ENCODE data around the gene SLC5A4. TPM values are rescaled to one million over a fixed set of nuclear protein-coding genes. Genes with fewer than 3 reads are reported as not detected.

SLC5A4 gene
- total RNA-seq, 1 experiment from 2014 or later, result not detected

GRCh38 chr22:32261306-32261705 is 6.2 kb upstream of the SLC5A4 start:
- H3K56ac ChIP-seq (ENCODE audit: insufficient read length, low read depth, low read length), result no peak overlapping the region
- H2BK120ac ChIP-seq (ENCODE audit: low read depth, low read length, poor library complexity, severe bottlenecking), result no peak overlapping the region
- no peaks in the 10 kb centered on the region for H4K20me1 ChIP-seq (ENCODE audit: control insufficient read depth, insufficient read depth, insufficient read length)
- H3K27me3 Mint-ChIP-seq (ENCODE audit: low read depth), result peaks cover 50% of the 10 kb centered on the region
- H3K14ac ChIP-seq (ENCODE audit: insufficient read depth, low read length), result no peak overlapping the region; the same call in 1 of the 2 replicates
- H3K4me1 ChIP-seq (ENCODE audit: insufficient read depth, low read length), result no peaks in the 10 kb centered on the region
- H3K36me3 Mint-ChIP-seq (ENCODE audit: insufficient read depth in 1 of 3, low read depth in 3 of 3), result 0 out of 7 replicates have a peak, but pooled peaks cover 0 to 1% (median 0%) of the 10 kb centered on the region in 3 experiments
- no peaks in the 10 kb centered on the region for H3K9me3 ChIP-seq (ENCODE audit: control insufficient read depth, low read depth, low read length)
- no peak overlapping the region for H3K23ac ChIP-seq (ENCODE audit: insufficient read length, low read depth, low read length)
- H3K79me1 ChIP-seq (ENCODE audit: insufficient read depth, low read depth, low read length, poor library complexity, severe bottlenecking), result no peaks in the 10 kb centered on the region
- H3K27ac ChIP-seq (ENCODE audit: insufficient read length, low read depth, low read length), result no peak overlapping the region
- no peak overlapping the region for H3K4ac ChIP-seq (ENCODE audit: low read depth, low read length)
- no peak overlapping the region for H3K4me2 ChIP-seq (ENCODE audit: insufficient read depth, insufficient read length, low read length)
- H2AK5ac ChIP-seq (ENCODE audit: insufficient read length, low read length), result no peak overlapping the region
- H2AFZ ChIP-seq (ENCODE audit: low read length), result no peak overlapping the region
- no peak for DNase-seq
- no peak overlapping the region for H3K18ac ChIP-seq (ENCODE audit: insufficient read length, low read depth, low read length)
- H3K79me2 ChIP-seq (ENCODE audit: insufficient read depth, low read length), result no peaks in the 10 kb centered on the region
- H3T11ph ChIP-seq (ENCODE audit: low read length), result no peak overlapping the region
- no peaks in the 10 kb centered on the region; a peak in 1 of 5 replicates for H3K9me3 Mint-ChIP-seq
- H2BK15ac ChIP-seq (ENCODE audit: low read depth, low read length), result no peak overlapping the region
- TF ChIP-seq CTCF (conservative IDR thresholded peaks at IDR 0.05), result no peak
- no peaks in the 10 kb centered on the region for H3K23me2 ChIP-seq (ENCODE audit: insufficient read length, low read depth, low read length, poor library complexity, severe bottlenecking)
- H2BK20ac ChIP-seq (ENCODE audit: low read depth, low read length, poor library complexity, severe bottlenecking), result no peak overlapping the region
- H2BK5ac ChIP-seq (ENCODE audit: insufficient read length, low read length), result no peak overlapping the region
- H4K5ac ChIP-seq (ENCODE audit: insufficient read length, low read depth, low read length), result no peak overlapping the region
- no peak overlapping the region for H3K9ac ChIP-seq (ENCODE audit: extremely low read depth, insufficient read length, low read length)
- no peaks in the 10 kb centered on the region for H3K27me3 ChIP-seq (ENCODE audit: insufficient read depth, low read length)
- H3K27ac Mint-ChIP-seq, result peak overlapping the region in 1 of 3 experiments; percentile 76; a peak in 1 of 7 replicates
- H3K4me1 Mint-ChIP-seq, result peaks cover 5 to 6% of the 10 kb centered on the region in 2 experiments; a peak in 2 of 4 replicates
- H2BK12ac ChIP-seq (ENCODE audit: insufficient read length, low read depth, low read length), result no peak overlapping the region
- H4K8ac ChIP-seq (replicated peaks; ENCODE audit: insufficient read length, low read depth, low read length), result no peak overlapping the region
- H4K91ac ChIP-seq (ENCODE audit: insufficient read length, low read depth, low read length), result no peak overlapping the region
- no peak overlapping the region for H3K4me3 Mint-ChIP-seq
- no CpG with 5 or more reads among the region's 4 CpGs for WGBS (ENCODE audit: extremely low coverage, insufficient read length, low lambda C conversion rate)

All from H9 (cell line).